ENCODE results near the gene TRAPPC2L.

Gene TRAPPC2L

DNA sequence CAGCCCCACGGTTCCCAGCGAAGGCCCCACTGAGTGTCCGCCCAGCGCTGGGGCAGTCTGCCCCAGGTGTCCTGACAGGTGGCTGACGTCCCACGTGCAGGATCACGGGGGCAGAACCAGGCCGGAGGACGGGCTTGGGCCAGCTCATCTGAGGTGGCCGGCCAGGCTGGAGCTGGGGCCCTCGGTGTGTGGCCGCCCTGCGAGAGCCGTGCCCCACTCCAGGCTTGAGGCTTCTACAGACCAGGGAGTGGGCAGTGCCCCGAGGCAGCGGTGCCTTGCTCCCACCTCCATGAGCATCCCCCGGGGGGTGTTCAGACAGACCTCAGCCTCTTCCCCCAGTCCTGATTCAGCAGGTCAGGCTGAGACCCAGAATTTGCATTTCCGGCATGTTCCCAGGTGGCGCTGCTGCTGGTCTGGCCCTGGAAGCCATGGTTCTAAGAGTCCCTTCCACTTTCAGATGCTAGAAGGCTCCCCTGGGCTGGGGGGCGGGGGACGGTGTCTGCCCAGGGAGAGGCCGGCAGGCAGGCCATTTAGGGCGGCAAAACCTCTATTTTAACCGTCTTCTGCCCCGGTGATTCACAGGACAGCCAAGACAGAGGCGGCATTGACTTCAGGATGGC lies 44.9 kb downstream of the TRAPPC2L start:
- DNase-seq (ENCODE audit: low read depth) = no peak
- no peak for TF ChIP-seq CTCF (conservative IDR thresholded peaks at IDR 0.05; ENCODE audit: low read depth, low read length)
- no peak overlapping the region for H3K4me3 ChIP-seq (ENCODE audit: low read length)

DNA sequence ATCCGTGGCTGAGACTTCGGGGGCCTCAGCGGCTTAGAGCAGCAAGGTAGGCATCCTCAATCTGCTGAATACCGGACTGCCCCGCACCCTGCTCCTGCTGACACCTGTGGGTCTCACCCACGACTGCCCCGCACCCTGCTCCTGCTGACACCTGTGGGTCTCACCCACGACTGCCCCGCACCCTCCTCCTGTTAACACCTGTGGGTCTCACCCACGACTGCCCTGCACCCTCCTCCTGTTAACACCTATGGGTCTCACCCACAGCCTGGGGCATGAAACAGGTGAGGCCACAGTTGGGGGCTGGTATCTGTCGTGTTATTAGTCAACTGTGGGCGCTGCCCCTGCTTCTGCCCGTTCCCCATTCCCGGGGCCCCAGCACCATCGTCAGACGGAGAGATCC lies 45.8 kb downstream of the TRAPPC2L start:
- TF ChIP-seq CTCF (conservative IDR thresholded peaks at IDR 0.05; ENCODE audit: low read depth, low read length) = no peak
- H3K4me3 ChIP-seq (ENCODE audit: low read length) = no peak overlapping the region

GRCh38 chr16:88903267-88903666 lies 46.3 kb downstream of the TRAPPC2L start:
- TF ChIP-seq CTCF (conservative IDR thresholded peaks at IDR 0.05; ENCODE audit: low read depth, low read length) = no peak
- no peak for DNase-seq (ENCODE audit: low read depth)
- no peak overlapping the region for H3K4me3 ChIP-seq (ENCODE audit: low read length)

More for the DNA sequence above, 45.8 kb downstream of the TRAPPC2L start:
- DNase-seq (ENCODE audit: low read depth) = no peak

- no peak overlapping the region for H3K4me3 ChIP-seq (ENCODE audit: low read length)
- no peak for TF ChIP-seq CTCF (conservative IDR thresholded peaks at IDR 0.05; ENCODE audit: low read depth, low read length)
- DNase-seq (ENCODE audit: low read depth) = no peak
Observed at GRCh38 chr16:88904676-88905365, 47.9 kb downstream of the TRAPPC2L start.

GRCh38 chr16:88905563-88905962 lies 48.6 kb downstream of the TRAPPC2L start:
- no peak for DNase-seq (ENCODE audit: low read depth)
- TF ChIP-seq CTCF (conservative IDR thresholded peaks at IDR 0.05; ENCODE audit: low read depth, low read length) = no peak
- no peak overlapping the region for H3K4me3 ChIP-seq (ENCODE audit: low read length)

GRCh38 chr16:88906020-88906419 lies 49.1 kb downstream of the TRAPPC2L start:
- no peak for DNase-seq (ENCODE audit: low read depth)
- no peak for TF ChIP-seq CTCF (conservative IDR thresholded peaks at IDR 0.05; ENCODE audit: low read depth, low read length)
- no peak overlapping the region for H3K4me3 ChIP-seq (ENCODE audit: low read length)

GRCh38 chr16:88906535-88907105 lies 49.7 kb downstream of the TRAPPC2L start:
- no peak for DNase-seq (ENCODE audit: low read depth)
- no peak overlapping the region for H3K4me3 ChIP-seq (ENCODE audit: low read length)
- TF ChIP-seq CTCF (conservative IDR thresholded peaks at IDR 0.05; ENCODE audit: low read depth, low read length) = no peak

Data from retinal pigment epithelial cell (primary cell).